Smooth muscle cell (in vitro differentiated cells): ENCODE data around the gene HSF2BP. TPM values are rescaled to one million over a fixed set of nuclear protein-coding genes. Genes with fewer than 3 reads are reported as not detected.

Source experiments
- DNase-seq: peaks from one replicate; lab custom pipeline; 2025; ENCODE audit not compliant: unreplicated experiment; lab: John Stamatoyannopoulos, UW
- H2AFZ ChIP-seq: fragments of 200-600 bp; sonication (generic); 2 replicates; pipeline ENCODE4 v1.6.0; 2016; ENCODE audit warnings: antibody characterized with exemption, low read depth, mild to moderate bottlenecking
- H3F3A ChIP-seq: fragments of 200-600 bp; sonication (generic); 2 replicates; pipeline ENCODE4 v1.6.0; 2017; ENCODE audit warnings: antibody characterized with exemption, low read depth
- H3K27ac ChIP-seq: fragments of 200-600 bp; sonication (generic); 2 replicates; pipeline ENCODE4 v1.5.1; 2016; ENCODE audit warnings: low read depth, mild to moderate bottlenecking
- H3K27me3 ChIP-seq: fragments of 200-600 bp; sonication (generic); 2 replicates; pipeline ENCODE4 v1.6.1; 2016; ENCODE audit warnings: low read depth, mild to moderate bottlenecking
- H3K36me3 ChIP-seq: fragments of 200-600 bp; sonication (generic); 2 replicates; pipeline ENCODE4 v1.5.1; 2016; ENCODE audit warnings: low read depth
- H3K4me1 ChIP-seq: fragments of 200-600 bp; sonication (generic); 2 replicates; pipeline ENCODE4 v1.5.1; 2016; ENCODE audit warnings: low read depth
- H3K4me2 ChIP-seq: fragments of 200-600 bp; sonication (generic); 2 replicates; pipeline ENCODE4 v1.6.0; 2016; ENCODE audit warnings: mild to moderate bottlenecking
- H3K4me3 ChIP-seq: fragments of 200-600 bp; sonication (generic); 2 replicates; pipeline ENCODE4 v1.5.1; 2016; ENCODE audit warnings: mild to moderate bottlenecking
- H3K79me2 ChIP-seq: fragments of 200-600 bp; sonication (generic); 2 replicates; pipeline ENCODE4 v1.6.0; 2016; ENCODE audit warnings: low read depth, mild to moderate bottlenecking
- H3K9ac ChIP-seq: fragments of 200-600 bp; sonication (generic); 2 replicates; pipeline ENCODE4 v1.6.0; 2016; ENCODE audit warnings: low read depth
- H3K9me3 ChIP-seq: fragments of 200-600 bp; sonication (generic); replicated peaks from 2 replicates; pipeline ENCODE4 v1.5.1; 2016; ENCODE audit warnings: low read depth
- H4K20me1 ChIP-seq: fragments of 200-600 bp; sonication (generic); 2 replicates; pipeline ENCODE4 v1.6.0; 2016; ENCODE audit warnings: low read depth
- WGBS: methylation state at CpG from one replicate; pipeline ENCODE4 v1.1.7; 2016; ENCODE audit warnings: low lambda C conversion rate; 5-methylcytosine and 5-hydroxymethylcytosine counted together
- polyA plus RNA-seq: library from polyadenylated mRNA; unstranded; fragments of >200 nt; fragmentation: Nextera tagmentation; extraction: Ambion mirVana; gene quantifications from 2 replicates; pipeline ENCODE4 v1.2.1, GENCODE V29; 2016
- total RNA-seq: library from RNA; depleted of rRNA; stranded (reverse); fragments of >200 nt; gene quantifications from 2 replicates; pipeline ENCODE4 v1.2.3, GENCODE V29; 2014
- TF ChIP-seq, protein P1 (sequence below): fragments of 200-600 bp; sonication (generic); IDR thresholded peaks from 2 replicates; pipeline ENCODE4 v1.5.1; 2017; ENCODE audit warnings: borderline replicate concordance, mild to moderate bottlenecking, antibody characterized with exemption; ENCODE audit not compliant: insufficient read depth, poor library complexity, severe bottlenecking

HSF2BP gene
- 1.9 and 3.4 TPM in 2 replicates for total RNA-seq
- polyA plus RNA-seq, result 0.97 and 1.6 TPM in 2 replicates

DNA sequence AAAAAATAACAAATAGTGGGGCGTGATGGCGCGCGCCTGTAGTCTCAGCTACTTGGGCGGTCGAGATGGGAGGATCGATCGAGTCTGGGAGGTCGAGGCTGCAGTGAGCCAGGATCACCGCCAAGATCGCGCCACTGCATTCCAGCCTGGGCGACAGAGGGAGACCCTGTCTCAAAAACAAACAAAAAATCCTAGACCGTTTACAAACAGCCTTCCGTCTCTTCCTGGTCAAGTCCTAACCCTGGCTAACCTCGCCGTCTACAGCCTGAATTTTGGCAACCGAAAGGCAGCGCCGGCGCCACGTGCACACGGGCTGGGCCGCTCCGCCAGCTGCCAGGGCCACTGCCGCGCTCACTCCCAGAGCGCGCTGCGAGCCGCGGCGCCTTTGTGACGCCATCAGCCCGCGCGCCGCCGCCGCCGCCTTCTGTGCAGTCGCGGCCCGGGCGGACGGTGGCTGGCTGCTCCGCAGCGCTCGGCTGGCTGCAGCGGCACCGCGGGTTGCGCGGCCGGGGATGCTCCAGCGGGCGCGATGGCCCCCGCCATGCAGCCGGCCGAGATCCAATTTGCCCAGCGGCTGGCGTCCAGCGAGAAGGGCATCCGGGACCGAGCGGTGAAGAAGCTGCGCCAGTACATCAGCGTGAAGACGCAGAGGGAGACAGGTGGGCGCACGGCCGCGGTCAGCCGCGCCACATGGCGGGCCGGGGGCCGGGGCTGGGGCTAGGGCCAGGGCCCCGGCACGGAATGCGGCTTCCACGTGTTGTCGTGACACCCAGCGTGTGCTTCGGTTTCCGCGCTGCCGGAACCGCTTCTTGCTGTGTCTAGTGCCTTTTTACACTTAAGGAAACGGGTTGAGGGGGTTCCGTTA lies at the start of gene HSF2BP, which contains the start of gene RRP1B:
Gene HSF2BP, minus strand, starts transcription at position 353 of the 865 bp plus-strand sequence. CDS start 1,392 bp downstream, outside the sequence.
Gene RRP1B, plus strand, starts transcription at position 425 of the 865 bp plus-strand sequence. Its CDS starts 105 bp downstream, at position 530.
- H3F3A ChIP-seq, result no peaks in the 10 kb centered on the region
- 12% methylated on average over 91 of the region's 92 CpGs for WGBS
- TF ChIP-seq, protein P1, sequence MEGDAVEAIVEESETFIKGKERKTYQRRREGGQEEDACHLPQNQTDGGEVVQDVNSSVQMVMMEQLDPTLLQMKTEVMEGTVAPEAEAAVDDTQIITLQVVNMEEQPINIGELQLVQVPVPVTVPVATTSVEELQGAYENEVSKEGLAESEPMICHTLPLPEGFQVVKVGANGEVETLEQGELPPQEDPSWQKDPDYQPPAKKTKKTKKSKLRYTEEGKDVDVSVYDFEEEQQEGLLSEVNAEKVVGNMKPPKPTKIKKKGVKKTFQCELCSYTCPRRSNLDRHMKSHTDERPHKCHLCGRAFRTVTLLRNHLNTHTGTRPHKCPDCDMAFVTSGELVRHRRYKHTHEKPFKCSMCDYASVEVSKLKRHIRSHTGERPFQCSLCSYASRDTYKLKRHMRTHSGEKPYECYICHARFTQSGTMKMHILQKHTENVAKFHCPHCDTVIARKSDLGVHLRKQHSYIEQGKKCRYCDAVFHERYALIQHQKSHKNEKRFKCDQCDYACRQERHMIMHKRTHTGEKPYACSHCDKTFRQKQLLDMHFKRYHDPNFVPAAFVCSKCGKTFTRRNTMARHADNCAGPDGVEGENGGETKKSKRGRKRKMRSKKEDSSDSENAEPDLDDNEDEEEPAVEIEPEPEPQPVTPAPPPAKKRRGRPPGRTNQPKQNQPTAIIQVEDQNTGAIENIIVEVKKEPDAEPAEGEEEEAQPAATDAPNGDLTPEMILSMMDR, result no peak
- peak within 1 kb of the TSS; percentile 79 for H3K9ac ChIP-seq
- peaks cover 48% of the 10 kb centered on the region for H3K79me2 ChIP-seq
- H3K4me3 ChIP-seq, result peak within 1 kb of the TSS; percentile 98
- peak; percentile 42 for DNase-seq
- peaks cover 15% of the 10 kb centered on the region for H3K4me1 ChIP-seq
- H3K27me3 ChIP-seq, result no peaks in the 10 kb centered on the region
- H3K4me2 ChIP-seq, result peak within 1 kb of the TSS; percentile 95
- H3K36me3 ChIP-seq, result no peaks in the 10 kb centered on the region
- H3K9me3 ChIP-seq, result no peaks in the 10 kb centered on the region
- peak within 1 kb of the TSS; percentile 94 for H2AFZ ChIP-seq
- peaks cover 5% of the 10 kb centered on the region for H4K20me1 ChIP-seq
- H3K27ac ChIP-seq, result peak within 1 kb of the TSS; percentile 87

DNA sequence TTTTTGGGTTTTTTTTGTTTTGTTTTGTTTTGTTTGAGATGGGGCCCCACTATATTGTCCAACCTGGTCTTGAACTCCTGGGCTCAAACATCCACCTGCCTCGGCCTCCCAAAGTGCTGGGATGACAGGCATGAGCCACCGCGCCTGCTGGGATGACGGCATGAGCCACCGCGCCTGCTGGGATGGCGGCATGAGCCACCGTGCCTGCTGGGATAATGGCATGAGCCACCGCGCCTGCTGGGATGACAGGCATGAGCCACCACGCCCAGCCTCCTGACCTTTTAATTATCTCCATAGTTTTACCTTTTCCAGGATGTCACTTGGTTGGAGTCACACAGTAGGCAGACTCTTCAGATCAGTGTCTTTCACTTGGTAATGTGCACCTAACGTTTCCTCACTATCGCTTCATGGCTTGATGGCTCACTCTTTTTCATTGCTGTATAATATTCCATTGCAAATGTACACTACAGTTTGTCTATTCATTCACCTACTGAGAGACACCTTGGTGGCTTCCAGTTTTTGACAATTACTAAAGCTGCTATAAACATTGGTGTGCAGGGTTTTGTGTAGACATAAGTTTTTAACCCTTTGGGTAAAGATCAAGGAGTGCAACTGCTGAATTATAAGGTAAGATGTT lies 49.6 kb upstream of the HSF2BP start:
- Histone ChIP-seq H3K36me3 (no peaks in the 10 kb centered on the region), H3F3A (no peaks in the 10 kb centered on the region), H3K27me3 (no peaks in the 10 kb centered on the region), H3K79me2 (no peaks in the 10 kb centered on the region), H3K4me1 (no peaks in the 10 kb centered on the region), H2AFZ (no peak overlapping the region), H3K27ac (no peak overlapping the region), H3K4me3 (no peak overlapping the region), H3K9ac (no peak overlapping the region), H3K4me2 (no peak overlapping the region), H3K9me3 (no peaks in the 10 kb centered on the region), H4K20me1 (no peaks in the 10 kb centered on the region)
- TF ChIP-seq, protein P1, result no peak
- no peak for DNase-seq
- 97% methylated on average over 13 of the region's 13 CpGs for WGBS

DNA sequence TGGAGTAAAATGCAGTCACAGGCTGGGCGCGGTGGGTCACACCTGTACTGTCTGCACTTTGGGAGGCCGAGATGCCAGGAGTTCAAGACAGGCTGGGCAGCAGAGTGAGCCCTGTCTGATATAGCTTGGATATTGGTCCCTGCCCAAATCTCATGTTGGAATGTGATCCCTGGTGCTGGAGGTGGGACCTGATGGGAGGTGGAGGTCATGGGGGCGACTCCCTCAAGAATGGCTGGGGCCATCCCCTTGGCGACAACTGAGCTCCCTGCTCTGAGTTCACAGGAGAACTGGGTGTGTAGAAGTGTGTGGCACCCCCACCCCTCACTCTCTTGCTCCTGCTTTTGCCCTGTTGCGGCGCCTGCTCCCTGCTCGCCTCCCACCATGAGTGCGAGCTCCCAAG lies 48.2 kb upstream of the HSF2BP start:
- Histone ChIP-seq H4K20me1 (no peaks in the 10 kb centered on the region), H3K36me3 (no peaks in the 10 kb centered on the region), H2AFZ (no peak overlapping the region), H3K27me3 (no peaks in the 10 kb centered on the region), H3K79me2 (no peaks in the 10 kb centered on the region), H3K9me3 (no peaks in the 10 kb centered on the region), H3K4me1 (peaks cover 10% of the 10 kb centered on the region), H3F3A (no peaks in the 10 kb centered on the region), H3K9ac (no peak overlapping the region), H3K4me2 (no peak overlapping the region), H3K27ac (no peak overlapping the region), H3K4me3 (no peak overlapping the region)
- TF ChIP-seq, protein P1, result no peak
- no peak for DNase-seq
- WGBS, result 97% methylated on average over 9 of the region's 9 CpGs
